GM10847 (cell line): Measurements from ENCODE around the gene TGFBR1.

Experiments
- POLR2A ChIP-seq: IDR thresholded peaks from 2 replicates; pipeline ENCODE4 v1.6.1; 2011; ENCODE audit not compliant: insufficient read length; ENCODE audit errors: extremely low read depth

The TGFBR1 gene

GRCh38 chr9:99113414-99114048 lies 8.6 kb downstream of the TGFBR1 start:
- no peak for TF ChIP-seq POLR2A

GRCh38 chr9:99114049-99114440 lies 9.1 kb downstream of the TGFBR1 start:
- no peak for TF ChIP-seq POLR2A

- TF ChIP-seq POLR2A: no peak
Observed at GRCh38 chr9:99114846-99115500, 10.1 kb downstream of the TGFBR1 start.

GRCh38 chr9:99116003-99116411 lies 11.1 kb downstream of the TGFBR1 start:
- TF ChIP-seq POLR2A: no peak

- no peak for TF ChIP-seq POLR2A
Observed at GRCh38 chr9:99118782-99119466, 14.0 kb downstream of the TGFBR1 start.

- no peak for TF ChIP-seq POLR2A
Observed at GRCh38 chr9:99119976-99120655, 15.2 kb downstream of the TGFBR1 start.

- no peak for TF ChIP-seq POLR2A
Observed at GRCh38 chr9:99121604-99122003, 16.7 kb downstream of the TGFBR1 start.

- TF ChIP-seq POLR2A: no peak
Observed at GRCh38 chr9:99124534-99125255, 19.8 kb downstream of the TGFBR1 start.

- no peak for TF ChIP-seq POLR2A
Observed at GRCh38 chr9:99125446-99125845, 20.5 kb downstream of the TGFBR1 start.

- no peak for TF ChIP-seq POLR2A
Observed at GRCh38 chr9:99126312-99126711, 21.4 kb downstream of the TGFBR1 start.

- TF ChIP-seq POLR2A: no peak
Observed at GRCh38 chr9:99127356-99128132, 22.6 kb downstream of the TGFBR1 start.

- TF ChIP-seq POLR2A: no peak
Observed at GRCh38 chr9:99128133-99128406, 23.2 kb downstream of the TGFBR1 start.

- no peak for TF ChIP-seq POLR2A
Observed at GRCh38 chr9:99129091-99129490, 24.2 kb downstream of the TGFBR1 start.

GRCh38 chr9:99130069-99130468 lies 25.2 kb downstream of the TGFBR1 start:
- TF ChIP-seq POLR2A: no peak

GRCh38 chr9:99133145-99133544 lies 28.2 kb downstream of the TGFBR1 start:
- TF ChIP-seq POLR2A: no peak
